ENCODE measurements around the gene PRDM15.

Gene PRDM15

GRCh38 chr21:41750532-41751151 is 128.5 kb downstream of the PRDM15 start:
- H3K4me3 ChIP-seq (ENCODE audit: control insufficient read depth, low read depth, low read length): no peak overlapping the region
- DNase-seq (ENCODE audit: low read depth): no peak
- no peak for TF ChIP-seq CTCF (IDR thresholded peaks at IDR 0.05; ENCODE audit: control insufficient read depth, insufficient read depth, low read depth, low read length, missing control alignments)

GRCh38 chr21:41750051-41750450 is 129.1 kb downstream of the PRDM15 start:
- no peak overlapping the region for H3K4me3 ChIP-seq (ENCODE audit: control insufficient read depth, low read depth, low read length)
- no peak for DNase-seq (ENCODE audit: low read depth)
- no peak for TF ChIP-seq CTCF (IDR thresholded peaks at IDR 0.05; ENCODE audit: control insufficient read depth, insufficient read depth, low read depth, low read length, missing control alignments)

GRCh38 chr21:41749286-41749685 is 129.9 kb downstream of the PRDM15 start:
- TF ChIP-seq CTCF (IDR thresholded peaks at IDR 0.05; ENCODE audit: control insufficient read depth, insufficient read depth, low read depth, low read length, missing control alignments): no peak
- H3K4me3 ChIP-seq (ENCODE audit: control insufficient read depth, low read depth, low read length): no peak overlapping the region
- DNase-seq (ENCODE audit: low read depth): no peak
